GM12801 (cell line): ENCODE results near the gene CTSF.

Experiments used
- CTCF ChIP-seq: IDR thresholded peaks from one replicate; pipeline ENCODE4 v1.5.1; 2011; ENCODE audit warnings: control low read depth; ENCODE audit not compliant: insufficient read length; ENCODE audit errors: extremely low read depth

The CTSF gene

GRCh38 chr11:66568124-66568916 lies at the start of gene CTSF:
Gene CTSF, minus strand, starts transcription at chr11:66568606. Its CDS starts 120 bp downstream, at chr11:66568486.
- no peak for TF ChIP-seq CTCF

- no peak for TF ChIP-seq CTCF
Measured at GRCh38 chr11:66617155-66617834, 48.9 kb upstream of the CTSF start.

GRCh38 chr11:66616379-66617154 lies 48.2 kb upstream of the CTSF start, which contains the start of gene RBM14:
Gene RBM14, plus strand, starts transcription at chr11:66616630. Its CDS starts 91 bp downstream, at chr11:66616721.
- no peak for TF ChIP-seq CTCF

GRCh38 chr11:66614073-66614472 lies 45.7 kb upstream of the CTSF start:
- TF ChIP-seq CTCF = no peak

GRCh38 chr11:66612458-66612857 lies 44.1 kb upstream of the CTSF start:
- TF ChIP-seq CTCF = no peak

- no peak for TF ChIP-seq CTCF
Measured at GRCh38 chr11:66609721-66610617, 41.6 kb upstream of the CTSF start.
